Measurements from ENCODE around the gene CABP1. TPM values are rescaled to one million over a fixed set of nuclear protein-coding genes. Genes with fewer than 3 reads are reported as not detected.

CABP1 gene
- total and polyA plus RNA-seq, 7 donors = 0.60 to 1.8 (median 1.6) TPM

- 90 to 91% methylated on average over 22 of the region's 22 CpGs for WGBS, 2 donors
- intact Hi-C loops (cut with DNase I) = no loop called here
- TF ChIP-seq EP300 (IDR thresholded peaks at IDR 0.05) (no peak), POLR2AphosphoS5 (IDR thresholded peaks at IDR 0.05) (no peak), CTCF (IDR thresholded peaks at IDR 0.05) (no peak), POLR2A (IDR thresholded peaks at IDR 0.05) (no peak)
- no peak for DNase-seq
- Histone ChIP-seq H3K36me3 (no peaks in the 10 kb centered on the region), H3K27me3 (no peaks in the 10 kb centered on the region), H3K27ac (no peak overlapping the region), H3K4me3 (no peak overlapping the region), H3K4me1 (peaks cover 0 to 19% (median 16%) of the 10 kb centered on the region in 4 donors), H3K9me3 (no peaks in the 10 kb centered on the region)
Measured at GRCh38 chr12:120658286-120659150, 18.1 kb downstream of the CABP1 start.

- DNase-seq = no peak
- intact Hi-C loops (cut with DNase I) = no loop called here
- no peak for TF ChIP-seq EP300 (IDR thresholded peaks at IDR 0.05)
- TF ChIP-seq POLR2A (IDR thresholded peaks at IDR 0.05) = no peak
- no peak for TF ChIP-seq CTCF (IDR thresholded peaks at IDR 0.05)
- TF ChIP-seq POLR2AphosphoS5 (IDR thresholded peaks at IDR 0.05) = no peak
- Histone ChIP-seq H3K9me3 (no peaks in the 10 kb centered on the region), H3K4me3 (no peak overlapping the region), H3K27ac (no peak overlapping the region), H3K4me1 (peaks cover 0 to 13% (median 10%) of the 10 kb centered on the region in 4 donors), H3K27me3 (no peaks in the 10 kb centered on the region), H3K36me3 (no peaks in the 10 kb centered on the region)
- 24 to 64% methylated on average over 8 of the region's 8 CpGs for whole genome bisulfite sequencing, 2 donors
Measured at GRCh38 chr12:120659151-120659525, 18.7 kb downstream of the CABP1 start.

GRCh38 chr12:120661432-120661831 is 21.0 kb downstream of the CABP1 start:
- Histone ChIP-seq H3K9me3 (no peaks in the 10 kb centered on the region), H3K27ac (no peak overlapping the region), H3K27me3 (no peaks in the 10 kb centered on the region), H3K4me3 (no peak overlapping the region), H3K4me1 (no peaks in the 10 kb centered on the region), H3K36me3 (no peaks in the 10 kb centered on the region)
- 71 to 90% methylated on average over 2 of the region's 2 CpGs for WGBS, 2 donors
- TF ChIP-seq POLR2A (IDR thresholded peaks at IDR 0.05) (no peak), EP300 (IDR thresholded peaks at IDR 0.05) (no peak), CTCF (IDR thresholded peaks at IDR 0.05) (no peak), POLR2AphosphoS5 (IDR thresholded peaks at IDR 0.05) (no peak)
- intact Hi-C loops (cut with DNase I) = no loop called here
- no peak for DNase-seq

- H3K9me3 ChIP-seq = no peaks in the 10 kb centered on the region
Measured at GRCh38 chr12:120662879-120663278, 22.5 kb downstream of the CABP1 start.

More at GRCh38 chr12:120662879-120663278, 22.5 kb downstream of the CABP1 start:
- no peak for DNase-seq
- Histone ChIP-seq H3K36me3 (no peaks in the 10 kb centered on the region), H3K27me3 (no peaks in the 10 kb centered on the region), H3K4me1 (no peaks in the 10 kb centered on the region), H3K27ac (no peak overlapping the region), H3K4me3 (no peak overlapping the region)
- WGBS, 2 donors = 59 to 79% methylated on average over 3 of the region's 3 CpGs
- TF ChIP-seq CTCF (IDR thresholded peaks at IDR 0.05) = no peak
- no peak for TF ChIP-seq POLR2A (IDR thresholded peaks at IDR 0.05)
- no peak for TF ChIP-seq POLR2AphosphoS5 (IDR thresholded peaks at IDR 0.05)
- no peak for TF ChIP-seq EP300 (IDR thresholded peaks at IDR 0.05)
- intact Hi-C loops (cut with DNase I) = no loop called here
